Left lung (tissue), 10 donors: ENCODE measurements around the gene TNPO2. TPM values are rescaled to one million over a fixed set of nuclear protein-coding genes. Genes with fewer than 3 reads are reported as not detected.

Experiments used
- ATAC-seq: fragments of 200-7000 bp; cut with Tn5 transposase; one replicate; pipeline ENCODE4 v1.9.1; 2020; ENCODE audit warnings: moderate library complexity
- DNase-seq, 4 donors: peaks; one replicate each; pipeline ENCODE4 v3.0.0-alpha.2; 2013 to 2020
- H3K27ac ChIP-seq, 2 donors: fragments of 200-600 bp; sonication (generic) in 1 of 2; one replicate each; pipeline versions ENCODE4 v1.5.0 to v1.8.0; 2020 to 2021
- H3K27me3 ChIP-seq, 2 donors: fragments of 200-600 bp; sonication (generic) in 1 of 2; one replicate each; pipeline versions ENCODE4 v1.5.0 to v1.8.0; 2020 to 2021
- H3K36me3 ChIP-seq, 2 donors: fragments of 200-600 bp; sonication (generic) in 1 of 2; one replicate each; pipeline versions ENCODE4 v1.5.0 to v1.8.0; 2020 to 2021
- H3K4me1 ChIP-seq, 2 donors: fragments of 200-600 bp; one replicate each; pipeline ENCODE4 v1.8.0; 2021
- H3K4me3 ChIP-seq, 2 donors: fragments of 200-600 bp; sonication (generic) in 1 of 2; one replicate each; pipeline versions ENCODE4 v1.5.0 to v1.8.0; 2020 to 2021; ENCODE audit warnings: mild to moderate bottlenecking in 1 of 2
- H3K9me3 ChIP-seq, 2 donors: fragments of 200-600 bp; sonication (generic) in 1 of 2; one replicate each; pipeline versions ENCODE4 v1.5.0 to v1.8.0; 2020 to 2021
- intact Hi-C, 2 donors: fragments of 100-400 bp; cut with DNase I; formaldehyde crosslinking; loops; one replicate each; pipeline versions ENCODE4 v1.11.2 to v1.14.2; 2022
- polyA plus RNA-seq, 6 donors: library from polyadenylated mRNA; unstranded; fragments of 120-200 nt; gene quantifications; one replicate each; pipeline ENCODE4 v1.2.1, GENCODE V29; 2013; ENCODE audit not compliant: insufficient read length in 6 of 6
- total RNA-seq, 2 donors: library from RNA; stranded (reverse); fragmentation: NEBNext Ultra II Directional; extraction: Animal tissue kit (Norgen Biotek cat#: 25700); gene quantifications; one replicate each; pipeline ENCODE4 v1.2.1, GENCODE V29; 2021
- TF ChIP-seq, protein P1 (sequence below), 2 donors: fragments of 200-600 bp; sonication (generic) in 1 of 2; IDR thresholded peaks; one replicate each; pipeline versions ENCODE4 v1.5.0 to v1.8.0; 2021; ENCODE audit warnings: antibody characterized with exemption in 2 of 2
- donor health status: DM: no; HTN: yes; CAD: no.
- donor health status: DM: no; HTN: no; CAD: no.

TNPO2 gene
- total and polyA plus RNA-seq, 8 donors: 54.8 to 92.6 (median 77.6) TPM

DNA sequence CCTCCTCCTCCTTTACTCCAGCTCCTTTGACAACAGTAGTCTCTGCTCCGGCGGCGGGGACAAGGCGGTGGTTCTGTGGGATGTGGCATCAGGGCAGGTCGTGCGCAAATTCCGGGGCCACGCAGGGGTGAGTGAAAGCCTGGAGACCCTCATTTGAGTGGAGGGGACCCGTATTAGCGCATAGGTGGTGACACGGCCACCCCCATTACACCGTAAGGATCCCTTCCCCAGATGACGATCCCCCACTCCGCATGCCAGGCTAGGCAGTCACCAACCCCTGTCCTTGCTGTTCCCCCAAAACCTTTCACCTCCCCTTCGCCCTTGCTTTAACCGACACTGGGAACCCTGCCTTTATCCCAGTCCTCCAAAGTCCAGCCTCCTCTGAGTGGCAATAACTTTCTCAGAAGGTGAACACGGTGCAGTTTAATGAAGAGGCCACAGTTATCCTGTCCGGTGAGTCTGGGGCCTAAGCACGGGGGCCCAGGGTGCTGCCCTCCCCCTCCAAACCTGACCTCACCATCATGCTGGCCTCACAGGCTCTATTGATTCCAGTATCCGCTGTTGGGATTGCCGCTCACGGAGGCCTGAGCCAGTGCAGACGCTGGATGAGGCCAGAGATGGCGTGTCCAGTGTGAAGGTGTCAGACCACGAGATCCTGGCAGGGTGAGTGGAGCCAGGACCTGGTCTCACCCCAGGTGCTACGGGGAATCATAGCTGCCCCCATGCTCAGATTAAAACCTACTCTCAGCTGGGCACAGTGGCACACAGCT lies 53.4 kb downstream of the TNPO2 start:
- Histone ChIP-seq H3K4me1 (peaks cover 22 to 47% of the 10 kb centered on the region in 2 donors), H3K27me3 (no peaks in the 10 kb centered on the region), H3K4me3 (peak overlapping the region; percentile 79 to 91), H3K36me3 (peaks cover 3 to 36% of the 10 kb centered on the region in 2 donors), H3K9me3 (no peaks in the 10 kb centered on the region), H3K27ac (peak overlapping the region; percentile 94 to 96)
- peak in 1 of 4 donors; percentile 80 for DNase-seq
- ATAC-seq: no peak
- intact Hi-C loops: loop anchor here in 1 of 2 donors (10.0 kb wide), 1 partner anchor 106 kb away; no protein-coding TSS in a partner anchor
- TF ChIP-seq, protein P1, sequence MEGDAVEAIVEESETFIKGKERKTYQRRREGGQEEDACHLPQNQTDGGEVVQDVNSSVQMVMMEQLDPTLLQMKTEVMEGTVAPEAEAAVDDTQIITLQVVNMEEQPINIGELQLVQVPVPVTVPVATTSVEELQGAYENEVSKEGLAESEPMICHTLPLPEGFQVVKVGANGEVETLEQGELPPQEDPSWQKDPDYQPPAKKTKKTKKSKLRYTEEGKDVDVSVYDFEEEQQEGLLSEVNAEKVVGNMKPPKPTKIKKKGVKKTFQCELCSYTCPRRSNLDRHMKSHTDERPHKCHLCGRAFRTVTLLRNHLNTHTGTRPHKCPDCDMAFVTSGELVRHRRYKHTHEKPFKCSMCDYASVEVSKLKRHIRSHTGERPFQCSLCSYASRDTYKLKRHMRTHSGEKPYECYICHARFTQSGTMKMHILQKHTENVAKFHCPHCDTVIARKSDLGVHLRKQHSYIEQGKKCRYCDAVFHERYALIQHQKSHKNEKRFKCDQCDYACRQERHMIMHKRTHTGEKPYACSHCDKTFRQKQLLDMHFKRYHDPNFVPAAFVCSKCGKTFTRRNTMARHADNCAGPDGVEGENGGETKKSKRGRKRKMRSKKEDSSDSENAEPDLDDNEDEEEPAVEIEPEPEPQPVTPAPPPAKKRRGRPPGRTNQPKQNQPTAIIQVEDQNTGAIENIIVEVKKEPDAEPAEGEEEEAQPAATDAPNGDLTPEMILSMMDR (IDR thresholded peaks at IDR 0.05): no peak

DNA sequence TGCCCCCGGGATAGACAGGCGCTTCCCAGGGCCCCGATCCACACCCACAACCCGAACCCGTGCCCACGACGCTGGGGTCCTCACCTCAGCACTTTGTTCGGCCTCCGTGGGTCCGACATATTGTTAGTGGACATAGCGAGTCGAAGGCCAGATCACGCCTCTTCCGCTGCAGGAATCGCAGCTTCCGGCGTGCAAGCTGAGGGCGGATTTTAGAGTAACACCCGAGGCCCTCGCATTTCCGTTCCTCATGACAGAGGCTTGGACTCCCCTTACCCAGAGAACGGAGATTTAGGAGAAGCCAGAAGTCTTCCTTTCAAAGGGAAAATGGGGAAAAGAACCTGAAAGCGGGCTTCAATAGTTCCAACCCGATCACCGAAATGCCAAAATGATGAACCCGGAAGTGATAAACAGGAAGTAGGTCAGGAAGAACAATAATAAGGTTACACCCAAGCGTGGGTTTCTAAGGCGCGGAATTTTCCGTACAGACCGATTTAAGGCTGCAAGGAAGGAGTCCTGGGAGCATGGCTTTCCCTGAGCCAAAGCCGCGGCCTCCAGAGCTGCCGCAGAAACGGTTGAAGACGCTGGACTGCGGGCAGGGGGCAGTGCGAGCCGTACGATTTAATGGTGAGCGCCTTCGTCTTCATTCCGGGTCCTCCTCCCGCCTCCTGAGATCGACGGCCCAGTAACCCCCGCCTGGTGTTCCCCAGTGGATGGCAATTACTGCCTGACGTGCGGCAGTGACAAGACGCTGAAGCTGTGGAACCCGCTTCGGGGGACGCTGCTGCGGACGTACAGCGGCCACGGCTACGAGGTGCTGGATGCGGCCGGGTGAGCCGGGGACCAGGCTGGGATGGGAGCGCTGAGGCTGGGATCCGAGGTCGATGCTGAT lies 54.2 kb downstream of the TNPO2 start:
- ATAC-seq (peak; percentile 78), DNase-seq (peak; percentile 82 to 90 (median 87))
- TF ChIP-seq, protein P1 (IDR thresholded peaks at IDR 0.05): no peak
- intact Hi-C loops: loop anchor here in 1 of 2 donors (10.0 kb wide), 1 partner anchor 105 kb away; no protein-coding TSS in a partner anchor
- peaks cover 3 to 33% of the 10 kb centered on the region in 2 donors for H3K36me3 ChIP-seq
- H3K27ac ChIP-seq: peak overlapping the region; percentile 94 to 96
- no peaks in the 10 kb centered on the region for H3K9me3 ChIP-seq
- H3K27me3 ChIP-seq: no peaks in the 10 kb centered on the region
- H3K4me1 ChIP-seq: peaks cover 22 to 56% of the 10 kb centered on the region in 2 donors
- peak overlapping the region; percentile 79 to 91 for H3K4me3 ChIP-seq

DNA sequence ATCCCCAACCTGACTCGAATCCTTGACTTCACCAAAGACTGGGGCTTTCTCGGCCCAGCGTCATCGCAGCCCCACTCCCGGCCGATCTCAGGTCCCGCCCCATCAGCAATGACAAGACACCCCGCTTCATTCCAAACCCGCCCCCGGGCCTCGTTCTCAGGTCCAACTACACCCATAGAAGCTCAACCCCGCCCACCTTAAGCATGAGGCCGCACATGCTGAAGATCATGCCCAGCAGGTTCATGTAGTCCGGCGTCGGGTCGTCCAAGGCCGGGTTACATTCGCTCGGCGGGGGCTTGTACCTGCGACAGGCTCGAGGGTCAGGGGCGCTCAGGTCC lies 54.8 kb downstream of the TNPO2 start:
- Histone ChIP-seq H3K27ac (peak overlapping the region; percentile 94 to 96), H3K9me3 (no peaks in the 10 kb centered on the region), H3K36me3 (peaks cover 2 to 33% of the 10 kb centered on the region in 2 donors), H3K27me3 (no peaks in the 10 kb centered on the region), H3K4me1 (peaks cover 22 to 61% of the 10 kb centered on the region in 2 donors), H3K4me3 (peak overlapping the region; percentile 79 to 91)
- DNase-seq (peak in 1 of 4 donors; percentile 46), ATAC-seq (peak; percentile 8)
- intact Hi-C loops: no loop called here
- TF ChIP-seq, protein P1 (IDR thresholded peaks at IDR 0.05): no peak

DNA sequence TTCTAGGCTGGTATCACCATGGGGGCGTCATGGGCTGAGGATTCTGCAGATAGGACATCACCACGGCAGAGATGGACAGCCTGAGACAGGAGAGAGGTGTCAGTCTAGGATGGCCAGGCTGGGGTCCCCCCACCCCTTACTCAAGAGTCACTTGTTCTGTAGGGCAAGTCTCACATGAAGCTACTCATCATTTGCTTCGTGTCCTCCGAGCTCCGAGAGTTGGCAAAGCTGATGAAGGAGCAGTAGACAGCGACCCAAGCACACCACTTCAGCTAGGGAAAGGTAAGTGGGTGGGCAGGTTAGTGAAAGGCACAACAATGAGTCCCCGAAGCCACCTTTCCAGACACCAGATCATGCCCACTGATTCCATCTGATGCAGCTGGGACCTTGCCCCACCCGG lies 55.4 kb downstream of the TNPO2 start:
- Histone ChIP-seq H3K9me3 (no peaks in the 10 kb centered on the region), H3K4me1 (peaks cover 22 to 61% of the 10 kb centered on the region in 2 donors), H3K36me3 (peaks cover 0 to 33% of the 10 kb centered on the region in 2 donors), H3K27me3 (no peaks in the 10 kb centered on the region), H3K27ac (peak overlapping the region in 1 of 2 donors; percentile 96), H3K4me3 (peak overlapping the region; percentile 79 to 91)
- TF ChIP-seq, protein P1 (IDR thresholded peaks at IDR 0.05): no peak
- ATAC-seq: no peak
- no peak for DNase-seq
- intact Hi-C loops: no loop called here
